GM19324 (cell line): ENCODE data around the gene MED22.
"Not testable (repeated sequence)": the region's sequence is repeated elsewhere in the genome, so short reads cannot be mapped to it uniquely, and the experiment has no call there.

ENCODE experiments used
- ATAC-seq: cut with Tn5 transposase; IDR thresholded peaks from one replicate; pipeline ENCODE4 v1.9.1; 2021; ENCODE audit warnings: mild to moderate bottlenecking, moderate library complexity; ENCODE audit not compliant: unreplicated experiment, low FRiP score

The MED22 gene

DNA sequence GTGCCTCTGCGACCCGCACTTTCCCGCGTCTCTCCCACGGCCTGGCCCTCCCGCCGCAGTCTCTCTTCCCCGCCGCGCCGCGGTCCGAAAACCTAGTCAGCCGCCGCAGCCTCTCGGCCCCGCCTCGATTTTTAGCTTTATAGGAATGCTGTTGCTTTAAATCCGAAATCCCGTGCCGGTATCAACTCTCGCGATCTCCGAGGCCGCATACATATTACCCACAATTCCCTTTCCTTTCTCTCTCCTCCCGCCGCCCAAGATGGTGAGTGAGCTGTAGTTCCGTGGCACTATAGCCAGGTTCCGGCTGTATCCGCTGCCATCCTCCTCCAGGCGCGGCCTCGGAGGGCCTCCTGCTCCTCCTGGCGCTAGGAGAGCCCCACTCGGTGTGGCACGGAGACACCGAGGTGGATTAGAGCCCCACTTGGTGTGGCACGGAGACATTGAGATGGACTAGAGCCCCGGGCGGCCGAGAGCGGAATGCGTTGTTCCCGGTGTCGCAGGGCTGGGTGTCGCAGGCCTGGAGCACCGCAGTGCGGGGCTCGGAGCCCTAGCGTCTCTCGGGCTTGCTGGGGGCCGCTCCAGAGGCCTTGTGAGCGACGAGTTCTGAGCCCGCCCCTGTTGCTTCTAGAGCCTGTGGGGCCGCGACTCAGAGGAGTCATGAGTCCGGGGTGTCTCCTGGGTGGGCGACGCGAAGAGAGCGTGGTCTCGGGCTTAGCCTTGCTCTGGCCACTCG, at the start of gene MED22, which contains the start of gene RPL7A:
Gene MED22 (minus strand): TSS at position 147 of the 733 bp plus-strand sequence. CDS start 1,469 bp downstream, outside the sequence.
Gene RPL7A (plus strand): TSS at position 234 of the 733 bp plus-strand sequence. CDS start 26 bp downstream, at position 260.
- peak; percentile 82 for ATAC-seq

DNA sequence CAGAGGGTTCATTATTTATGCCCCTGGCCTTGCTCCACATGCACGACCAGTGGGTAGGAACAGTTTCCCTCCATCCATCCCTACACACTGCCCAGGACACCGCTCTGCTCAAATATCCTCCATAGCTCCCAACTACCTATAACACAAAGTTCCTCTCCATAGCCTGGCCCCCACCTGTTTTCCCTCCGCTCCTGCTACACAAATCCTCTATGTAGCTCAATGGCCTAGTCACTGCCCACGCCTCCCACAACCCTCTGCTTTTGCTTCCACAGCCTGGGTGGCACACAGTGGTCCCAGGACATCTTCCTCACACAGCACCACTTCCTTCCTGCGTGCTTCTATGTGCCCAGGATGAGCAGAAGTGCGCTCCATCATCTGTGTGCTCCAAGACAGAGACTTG, 49.4 kb upstream of the MED22 start:
- ATAC-seq, result no peak

DNA sequence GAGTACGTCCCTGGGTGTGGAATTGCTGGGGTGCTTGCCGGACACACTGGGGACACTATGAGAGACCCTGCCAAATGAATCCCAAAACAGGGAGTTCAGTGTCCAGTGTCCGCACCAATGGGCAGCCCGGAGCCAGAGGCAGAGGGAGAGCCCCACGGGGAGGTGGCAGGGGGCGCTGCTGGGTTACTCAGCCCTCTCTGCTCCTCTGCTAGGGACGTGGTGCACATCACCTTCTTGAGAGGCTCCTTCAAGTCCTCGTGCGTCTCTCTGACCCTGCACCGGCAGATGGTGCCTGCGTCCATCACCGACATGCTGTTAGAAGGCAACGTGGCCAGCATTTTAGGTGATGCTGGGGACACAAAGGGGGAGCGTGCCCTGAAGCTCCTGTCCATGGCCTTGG, 49.0 kb upstream of the MED22 start:
- ATAC-seq, result no peak

DNA sequence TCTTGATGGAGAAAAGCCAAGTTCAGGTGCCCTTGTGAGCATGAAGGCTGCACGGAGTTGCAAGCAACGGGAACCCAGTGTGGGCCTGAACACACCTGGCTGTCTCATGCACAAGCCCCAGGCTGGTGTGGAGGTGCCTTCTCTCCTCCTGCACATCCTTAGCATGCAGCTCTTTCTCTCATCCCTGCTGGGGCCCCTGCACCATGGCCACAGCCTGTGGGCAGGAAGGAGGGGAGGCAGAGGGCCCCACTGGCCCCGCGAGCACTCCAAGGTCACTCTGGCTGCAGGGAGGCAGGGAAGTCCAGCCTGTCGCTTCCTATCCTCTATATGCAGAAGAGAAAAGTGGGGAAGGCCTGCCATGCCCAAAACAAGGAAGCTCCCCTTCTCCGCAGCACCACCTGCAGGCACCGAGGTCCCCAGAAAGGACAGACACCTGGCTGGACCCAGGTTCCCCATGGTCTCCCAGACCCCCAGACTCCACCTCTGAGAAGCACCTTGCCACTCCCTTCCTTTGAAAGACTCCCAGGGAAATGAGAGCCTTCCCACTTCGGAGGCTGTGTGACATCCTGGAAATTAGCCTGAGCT, 46.8 kb upstream of the MED22 start:
- no peak for ATAC-seq

DNA sequence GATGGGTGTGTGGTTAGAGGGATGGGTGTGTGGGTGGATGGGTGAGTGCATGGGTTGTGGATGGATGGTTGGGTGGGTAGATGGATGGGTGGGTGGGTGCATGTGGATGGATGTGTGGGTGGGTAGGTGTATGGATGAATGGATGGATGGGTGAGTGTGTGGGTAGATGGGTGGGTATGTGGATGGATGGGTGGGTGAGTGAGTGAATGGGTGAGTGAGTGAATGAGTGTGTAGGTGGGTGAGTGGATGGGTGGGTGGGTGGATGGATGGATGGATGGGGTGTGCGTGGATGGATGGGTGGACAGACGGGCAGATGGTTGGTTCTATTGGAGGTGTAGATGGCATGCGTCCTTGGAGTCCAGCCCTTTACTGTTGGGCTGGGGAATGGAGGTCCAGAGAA, 45.5 kb upstream of the MED22 start:
- ATAC-seq, result no peak

DNA sequence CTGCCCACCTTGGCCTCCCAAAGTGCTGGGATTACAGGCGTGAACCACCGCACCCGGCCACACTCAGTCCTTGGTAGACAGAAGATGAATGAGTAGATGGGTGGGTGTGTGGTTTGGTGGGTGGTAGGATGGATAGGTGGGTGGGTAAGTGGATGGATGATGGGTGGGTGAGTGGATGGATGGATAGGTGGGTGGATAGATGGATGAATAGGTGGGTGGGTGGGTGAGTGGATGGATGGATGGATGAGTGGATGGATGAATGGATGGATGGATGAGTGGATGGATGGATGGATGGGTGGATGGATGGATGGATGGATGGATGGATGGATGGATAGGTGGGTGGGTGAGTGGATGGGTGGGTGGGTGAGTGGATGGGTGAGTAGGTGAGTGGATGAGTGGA, 44.4 kb upstream of the MED22 start:
- not testable (repeated sequence) for ATAC-seq

DNA sequence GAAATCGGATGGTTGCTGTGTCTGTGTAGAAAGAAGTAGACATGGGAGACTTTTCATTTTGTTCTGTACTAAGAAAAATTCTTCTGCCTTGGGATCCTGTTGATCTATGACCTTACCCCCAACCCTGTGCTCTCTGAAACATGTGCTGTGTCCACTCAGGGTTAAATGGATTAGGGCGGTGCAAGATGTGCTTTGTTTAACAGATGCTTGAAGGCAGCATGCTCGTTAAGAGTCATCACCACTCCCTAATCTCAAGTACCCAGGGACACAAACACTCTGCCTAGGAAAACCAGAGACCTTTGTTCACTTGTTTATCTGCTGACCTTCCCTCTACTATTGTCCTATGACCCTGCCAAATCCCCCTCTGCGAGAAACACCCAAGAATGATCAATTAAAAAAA, 43.5 kb upstream of the MED22 start:
- ATAC-seq, result not testable (repeated sequence)

DNA sequence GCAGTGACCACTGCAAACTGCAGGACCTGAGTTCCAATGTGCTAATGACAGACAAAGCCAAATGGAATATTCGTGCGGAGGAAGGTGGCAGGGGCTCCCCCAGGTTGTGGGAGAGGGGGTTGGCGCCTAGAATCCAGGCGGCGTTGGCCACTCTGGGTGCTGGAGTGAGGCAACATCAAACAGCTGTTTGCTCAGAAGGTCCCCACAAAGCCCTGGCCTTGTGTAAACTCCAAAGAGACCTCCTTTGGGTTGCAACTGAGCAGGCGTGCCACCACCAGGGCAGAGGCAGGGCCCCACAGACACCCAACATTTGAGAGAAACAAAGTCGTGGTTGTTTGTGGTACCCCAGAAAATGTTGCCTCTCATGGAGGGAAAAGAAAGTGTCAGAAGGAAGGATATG, 42.8 kb upstream of the MED22 start:
- ATAC-seq, result no peak

DNA sequence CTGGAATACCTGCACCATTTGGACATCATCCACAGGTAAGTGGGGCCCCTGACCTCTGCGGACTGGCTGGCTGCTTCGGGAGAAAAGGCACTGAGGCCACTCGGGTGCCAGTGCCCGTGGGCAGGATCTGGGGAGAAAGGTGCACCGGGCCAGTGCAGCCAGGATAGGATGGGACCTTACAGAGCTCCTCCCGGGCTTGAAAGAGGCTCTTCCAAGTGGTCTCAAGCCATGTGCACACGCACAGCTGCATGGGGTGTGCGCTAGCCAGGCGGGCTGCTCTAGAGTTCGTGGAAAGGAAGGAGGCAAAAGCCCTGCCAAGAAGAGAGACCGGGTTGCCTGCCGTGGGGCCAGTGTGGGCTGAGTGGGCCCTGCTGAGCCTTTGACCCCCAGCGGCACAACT, 41.6 kb upstream of the MED22 start:
- no peak for ATAC-seq

DNA sequence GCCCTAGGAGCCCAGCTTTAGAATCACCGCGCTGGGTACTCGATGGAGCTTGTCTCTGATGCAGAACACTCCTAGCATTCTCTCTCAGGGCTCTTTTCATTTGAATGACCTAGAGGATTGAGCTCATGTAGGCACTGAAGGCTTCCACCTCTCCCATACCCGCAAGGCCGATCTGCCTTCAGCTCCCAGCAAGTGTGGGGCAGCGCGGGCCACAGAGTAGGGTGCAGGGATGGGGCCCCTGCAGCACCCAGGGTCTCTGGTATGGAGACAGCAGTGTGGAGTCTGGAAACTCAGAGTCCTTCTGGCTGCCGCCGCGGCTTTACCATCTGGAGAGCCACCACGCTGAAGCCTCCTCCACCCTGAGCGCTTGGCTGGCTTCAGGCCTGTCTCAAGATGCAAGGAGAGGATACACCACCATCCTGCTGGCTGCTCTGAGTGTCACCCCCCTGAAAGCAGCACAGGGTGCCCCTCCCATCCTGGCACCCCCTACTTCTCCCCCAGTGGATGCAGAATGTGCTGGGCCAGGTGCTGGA, 41.2 kb upstream of the MED22 start:
- no peak for ATAC-seq

DNA sequence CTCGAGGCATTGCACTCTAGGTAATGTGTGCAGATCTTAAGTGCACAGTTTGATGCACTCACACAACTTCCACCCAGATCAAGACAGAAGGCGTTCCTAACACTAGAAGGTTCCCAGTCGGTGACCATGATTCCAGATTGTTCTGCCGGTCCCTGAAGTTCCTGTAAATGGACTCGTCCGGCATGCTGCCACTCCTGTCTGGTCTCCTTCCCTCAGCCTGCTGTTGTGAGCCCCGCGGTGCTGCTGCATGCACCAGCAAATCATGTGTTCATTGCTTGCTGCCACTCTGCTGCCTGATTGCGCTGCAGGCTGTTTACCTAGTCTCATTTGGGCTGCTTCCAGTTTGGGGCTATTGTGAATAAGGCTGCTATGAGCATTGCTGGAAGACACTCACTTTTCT, 39.7 kb upstream of the MED22 start:
- ATAC-seq, result no peak

DNA sequence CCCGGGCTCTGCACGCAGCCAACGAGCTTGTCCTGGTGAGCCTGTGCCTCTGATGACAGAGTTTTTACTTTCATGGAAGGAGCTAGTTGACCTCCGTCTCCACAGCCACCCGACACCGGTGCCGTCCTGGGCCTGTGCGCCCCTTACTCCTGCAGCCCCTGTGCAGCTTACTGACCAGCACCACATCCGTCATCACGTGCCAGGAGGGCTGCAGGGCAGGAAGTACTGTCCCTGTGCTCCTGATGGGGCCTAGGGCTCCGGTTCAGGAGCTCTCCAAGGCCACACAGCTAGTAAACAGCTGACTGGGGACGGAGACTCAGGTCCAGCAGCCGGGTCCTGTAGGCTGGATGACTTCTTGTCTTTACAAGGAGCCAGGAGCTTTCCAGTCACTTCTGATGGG, 38.4 kb upstream of the MED22 start:
- ATAC-seq, result no peak

DNA sequence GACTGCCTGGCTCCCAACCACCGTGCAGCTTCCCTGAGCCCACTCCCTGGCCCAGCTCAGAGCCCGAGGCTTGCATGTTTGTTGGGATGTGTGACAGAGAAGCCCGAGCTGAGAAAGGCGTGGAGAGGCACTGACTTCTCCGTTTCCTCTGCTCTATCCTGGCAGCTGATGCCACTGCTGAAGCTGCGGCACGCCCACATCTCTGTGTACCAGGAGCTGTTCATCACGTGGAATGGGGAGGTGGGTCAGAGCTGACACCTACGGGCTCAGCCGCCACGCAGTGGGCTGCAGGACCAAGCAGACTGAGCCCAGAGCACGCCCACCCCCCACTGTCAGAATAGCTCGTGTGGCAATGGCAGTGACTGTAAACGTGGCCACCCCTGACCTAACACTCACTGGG, 37.5 kb upstream of the MED22 start:
- ATAC-seq, result no peak

DNA sequence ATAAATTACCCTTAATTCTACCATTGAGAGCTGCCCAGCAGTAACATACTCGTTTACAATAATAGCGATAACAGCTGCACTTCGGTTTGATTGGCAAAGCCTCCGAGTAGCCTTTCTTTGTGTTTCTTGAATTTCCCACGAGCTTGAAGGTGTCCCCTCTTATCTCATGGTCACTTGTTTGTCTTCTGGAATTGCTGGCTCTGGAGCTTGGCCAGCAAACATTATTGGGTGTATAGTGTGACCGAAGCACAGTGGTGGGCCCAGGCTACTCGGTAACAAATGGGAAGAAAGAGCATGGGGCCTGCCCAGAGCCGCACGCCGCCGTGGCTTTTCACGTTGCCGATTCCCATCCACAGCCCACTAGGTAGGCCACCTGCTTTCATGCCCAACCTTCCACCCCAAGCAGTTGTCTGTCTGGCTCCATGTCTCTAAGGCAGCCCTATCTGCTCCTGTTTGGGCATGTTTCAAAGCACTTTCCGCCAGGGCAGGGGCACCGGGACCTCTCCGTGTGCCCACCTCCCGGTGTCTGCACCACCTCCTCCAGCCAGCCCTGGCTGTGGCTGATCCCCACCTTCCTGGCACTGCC, 36.9 kb upstream of the MED22 start:
- no peak for ATAC-seq

DNA sequence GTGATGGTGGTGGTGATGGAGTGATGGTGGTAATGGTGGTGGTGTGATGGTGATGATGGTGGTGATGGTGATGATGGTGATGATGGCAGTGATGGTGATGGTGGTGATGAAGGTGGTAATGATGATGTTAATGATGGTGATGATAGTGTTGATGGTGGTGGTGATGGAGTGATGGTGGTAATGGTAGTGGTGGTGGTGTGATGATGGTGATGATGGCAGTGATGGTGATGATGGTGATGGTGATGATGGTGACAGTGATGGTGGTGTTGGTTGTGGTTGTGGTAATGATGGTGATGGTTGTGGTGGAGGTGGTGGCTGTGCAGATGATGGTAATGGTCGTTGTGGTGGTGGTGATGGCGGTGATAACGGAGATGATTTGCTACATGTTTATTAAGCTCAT, 35.5 kb upstream of the MED22 start:
- ATAC-seq, result no peak

DNA sequence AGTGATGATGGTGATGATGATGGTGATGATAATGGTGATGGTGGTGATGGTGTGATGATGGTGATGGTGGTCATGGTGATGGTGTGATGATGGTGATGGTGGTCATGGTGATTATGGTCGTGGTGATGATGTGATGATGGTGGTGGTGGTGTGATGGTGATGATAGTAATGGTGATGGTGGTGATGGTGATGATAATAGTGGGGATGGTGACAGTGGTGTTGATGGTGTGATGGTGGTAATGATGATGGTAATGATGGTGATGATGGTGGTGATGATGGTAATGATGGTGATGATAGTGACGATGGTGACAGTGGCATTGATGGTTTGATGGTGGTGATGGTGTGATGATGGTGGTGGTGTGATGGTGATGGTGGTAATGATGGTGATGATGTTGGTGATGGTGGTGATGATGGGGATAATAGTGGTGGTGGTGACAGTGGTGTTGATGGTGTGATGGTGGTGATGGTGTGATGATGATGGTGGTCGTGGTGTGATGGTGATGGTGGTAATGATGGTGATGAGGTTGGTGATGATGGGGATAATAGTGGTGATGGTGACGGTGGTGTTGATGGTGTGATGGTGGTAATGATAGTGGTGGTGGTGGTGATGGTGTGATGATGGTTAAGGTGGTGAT, 34.7 kb upstream of the MED22 start:
- no peak for ATAC-seq

DNA sequence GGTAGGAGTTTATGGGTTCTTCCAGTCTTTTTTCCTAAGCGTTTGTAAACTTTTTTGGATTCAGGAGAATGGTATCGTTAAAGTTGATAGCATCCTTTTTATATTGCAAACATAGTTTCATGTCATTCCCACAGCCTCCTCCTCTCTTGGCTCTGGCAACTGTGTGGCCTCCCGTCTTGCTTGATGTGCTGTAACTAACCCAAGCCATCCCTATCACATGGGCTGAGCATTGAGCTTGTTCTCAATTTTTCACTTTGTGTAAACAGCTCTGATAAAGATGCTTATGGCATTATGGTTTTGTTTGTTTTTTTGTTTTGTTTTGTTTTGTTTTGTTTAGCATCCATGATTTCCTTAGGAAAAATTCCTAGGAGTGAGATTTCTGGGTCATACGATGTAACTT, 32.8 kb upstream of the MED22 start:
- no peak for ATAC-seq

DNA sequence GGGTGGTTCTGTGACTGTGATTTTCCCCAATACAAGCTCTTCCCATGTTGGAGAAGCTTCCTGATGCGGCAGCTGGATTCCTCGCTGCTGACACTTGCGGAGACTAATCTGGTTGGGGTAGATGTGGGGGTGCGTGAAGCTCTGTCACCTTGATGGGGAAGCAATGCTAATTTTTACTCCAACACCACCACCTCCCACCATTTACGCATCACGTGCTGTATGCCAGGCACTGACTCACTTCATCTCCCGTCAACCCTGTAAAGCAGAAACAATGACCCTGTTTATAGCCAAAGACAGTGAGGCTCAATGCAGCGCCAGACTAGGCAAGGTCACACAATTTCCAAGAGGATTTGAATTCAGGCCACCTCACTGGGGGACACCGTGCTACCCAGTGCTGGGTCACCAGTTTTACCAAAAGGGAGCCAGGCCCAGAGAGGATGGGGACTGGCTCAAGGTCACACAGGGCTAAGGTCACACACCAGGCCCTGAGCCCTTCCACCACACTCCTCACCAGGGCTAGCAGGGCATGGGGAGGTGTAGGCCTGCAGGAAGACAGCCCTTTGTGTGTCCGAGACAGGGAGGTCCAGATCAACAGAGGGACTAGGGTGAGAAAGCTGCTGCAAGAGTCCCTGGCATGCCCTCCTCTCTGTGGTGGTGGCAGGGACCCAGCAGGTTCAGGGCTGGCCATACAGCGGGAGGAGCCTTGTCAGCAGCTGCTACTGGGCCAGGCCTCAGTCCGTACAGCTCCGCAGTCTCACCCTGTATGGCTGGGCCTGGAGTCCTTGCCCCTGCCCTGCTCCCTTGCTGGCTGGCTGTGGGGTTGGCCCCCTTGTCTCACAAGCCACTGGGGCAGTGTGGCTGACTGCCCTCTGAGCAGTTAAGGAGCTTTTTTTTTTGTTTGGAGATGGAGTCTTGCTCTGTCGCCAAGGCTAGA, 31.5 kb upstream of the MED22 start:
- no peak for ATAC-seq

DNA sequence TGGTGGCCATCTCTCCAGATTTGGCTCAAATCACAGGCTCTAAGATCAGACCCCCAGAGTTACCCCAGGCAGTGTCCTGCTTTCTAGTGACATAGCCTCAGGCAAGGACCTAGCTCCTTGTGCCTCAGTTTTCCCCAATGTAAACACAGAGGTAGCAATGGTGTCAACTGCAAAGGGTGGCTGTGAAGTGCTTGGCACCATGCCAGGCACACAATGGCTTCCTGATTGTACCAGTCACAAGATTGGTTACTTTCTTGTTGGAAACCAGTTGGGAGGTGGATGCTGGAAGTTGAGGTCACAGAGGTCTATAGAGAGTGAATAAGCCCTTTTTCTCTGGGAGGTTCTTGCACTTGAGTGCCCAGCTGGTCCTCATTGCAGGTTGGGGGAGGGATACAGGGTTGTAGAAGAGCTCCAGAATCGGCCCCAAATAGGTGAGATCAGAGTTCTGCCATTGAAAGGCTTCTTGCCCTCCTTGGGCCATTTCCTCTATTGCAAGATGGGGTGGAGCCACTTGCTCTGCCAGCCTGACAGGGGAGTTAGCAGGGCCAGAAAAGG, 30.6 kb upstream of the MED22 start:
- ATAC-seq, result no peak

DNA sequence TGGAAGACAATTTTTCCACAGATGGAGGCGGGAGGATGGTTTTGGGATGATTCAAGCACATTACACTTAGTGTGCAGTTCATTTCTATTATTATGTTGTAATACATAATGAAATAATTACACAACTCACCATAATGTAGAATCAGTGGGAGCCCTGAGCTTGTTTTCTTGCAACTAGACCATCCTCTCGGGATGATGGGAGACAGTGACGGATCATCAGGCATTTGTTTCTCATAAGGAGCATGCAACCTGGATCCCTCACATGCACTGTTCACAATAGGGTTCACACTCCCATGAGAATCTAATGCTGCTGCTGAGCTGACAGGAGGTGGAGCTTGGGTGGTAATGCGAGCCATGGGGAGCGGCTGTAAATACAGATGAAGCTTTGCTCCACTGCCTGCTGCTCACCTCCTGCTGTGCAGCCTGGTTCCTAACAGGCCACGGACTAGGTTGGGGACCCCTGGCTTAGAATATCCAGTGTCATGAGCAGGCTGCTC, 29.8 kb upstream of the MED22 start:
- ATAC-seq, result no peak
